Measurements from ENCODE around the gene BRSK2. TPM values are rescaled to one million over a fixed set of nuclear protein-coding genes. Genes with fewer than 3 reads are reported as not detected.

Gene BRSK2
- total RNA-seq, 1 donor from 2014 or later, result 59.9 TPM

DNA sequence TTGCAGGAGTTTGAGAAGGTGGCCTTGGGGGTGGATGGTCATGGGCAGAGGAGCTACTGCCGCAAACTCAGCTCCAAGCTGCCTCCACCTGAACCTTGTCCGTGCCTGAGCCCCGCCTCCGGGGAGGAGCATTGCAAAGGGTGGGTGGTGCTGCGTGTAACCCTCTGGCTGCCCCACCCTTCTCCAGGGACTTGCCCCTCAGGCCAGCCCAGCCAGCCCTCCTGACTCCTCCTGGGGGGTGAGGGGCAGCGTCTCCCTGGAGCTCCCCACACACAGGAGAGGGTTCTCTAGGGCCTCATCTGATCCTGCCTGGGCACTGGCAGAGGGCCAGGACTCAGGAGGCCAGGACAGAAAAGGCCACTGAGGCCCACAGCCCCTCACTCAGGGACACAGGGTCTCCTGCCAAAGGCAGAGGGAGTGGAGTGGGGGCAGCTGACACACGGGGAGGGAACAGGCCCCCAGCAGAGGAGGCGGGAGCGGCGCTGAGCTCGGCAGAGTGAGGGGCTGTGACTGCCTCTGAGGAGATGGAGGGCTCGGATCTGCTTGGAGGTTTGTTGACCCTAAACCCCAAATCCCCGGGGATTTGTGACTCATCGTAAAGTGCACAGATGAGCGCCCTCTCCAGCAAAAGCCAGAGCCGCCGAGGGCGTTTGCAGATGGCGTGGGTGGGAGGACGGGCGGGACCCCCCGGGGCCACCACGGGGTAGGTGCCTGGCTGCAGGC lies 12.8 kb downstream of the BRSK2 start:
- Mint-ChIP-seq H3K4me3 (no peak overlapping the region), H3K36me3 (ENCODE audit: low read depth) (no peaks in the 10 kb centered on the region), H3K27ac (ENCODE audit: unreplicated experiment) (no peak overlapping the region), H3K9me3 (no peaks in the 10 kb centered on the region), H3K27me3 (ENCODE audit: low read depth) (no peaks in the 10 kb centered on the region), H3K4me1 (no peaks in the 10 kb centered on the region)
- DNase-seq (ENCODE audit: low read depth, low spot score), result no peak
- TF ChIP-seq, protein P1, sequence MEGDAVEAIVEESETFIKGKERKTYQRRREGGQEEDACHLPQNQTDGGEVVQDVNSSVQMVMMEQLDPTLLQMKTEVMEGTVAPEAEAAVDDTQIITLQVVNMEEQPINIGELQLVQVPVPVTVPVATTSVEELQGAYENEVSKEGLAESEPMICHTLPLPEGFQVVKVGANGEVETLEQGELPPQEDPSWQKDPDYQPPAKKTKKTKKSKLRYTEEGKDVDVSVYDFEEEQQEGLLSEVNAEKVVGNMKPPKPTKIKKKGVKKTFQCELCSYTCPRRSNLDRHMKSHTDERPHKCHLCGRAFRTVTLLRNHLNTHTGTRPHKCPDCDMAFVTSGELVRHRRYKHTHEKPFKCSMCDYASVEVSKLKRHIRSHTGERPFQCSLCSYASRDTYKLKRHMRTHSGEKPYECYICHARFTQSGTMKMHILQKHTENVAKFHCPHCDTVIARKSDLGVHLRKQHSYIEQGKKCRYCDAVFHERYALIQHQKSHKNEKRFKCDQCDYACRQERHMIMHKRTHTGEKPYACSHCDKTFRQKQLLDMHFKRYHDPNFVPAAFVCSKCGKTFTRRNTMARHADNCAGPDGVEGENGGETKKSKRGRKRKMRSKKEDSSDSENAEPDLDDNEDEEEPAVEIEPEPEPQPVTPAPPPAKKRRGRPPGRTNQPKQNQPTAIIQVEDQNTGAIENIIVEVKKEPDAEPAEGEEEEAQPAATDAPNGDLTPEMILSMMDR (conservative IDR thresholded peaks at IDR 0.05), result no peak

DNA sequence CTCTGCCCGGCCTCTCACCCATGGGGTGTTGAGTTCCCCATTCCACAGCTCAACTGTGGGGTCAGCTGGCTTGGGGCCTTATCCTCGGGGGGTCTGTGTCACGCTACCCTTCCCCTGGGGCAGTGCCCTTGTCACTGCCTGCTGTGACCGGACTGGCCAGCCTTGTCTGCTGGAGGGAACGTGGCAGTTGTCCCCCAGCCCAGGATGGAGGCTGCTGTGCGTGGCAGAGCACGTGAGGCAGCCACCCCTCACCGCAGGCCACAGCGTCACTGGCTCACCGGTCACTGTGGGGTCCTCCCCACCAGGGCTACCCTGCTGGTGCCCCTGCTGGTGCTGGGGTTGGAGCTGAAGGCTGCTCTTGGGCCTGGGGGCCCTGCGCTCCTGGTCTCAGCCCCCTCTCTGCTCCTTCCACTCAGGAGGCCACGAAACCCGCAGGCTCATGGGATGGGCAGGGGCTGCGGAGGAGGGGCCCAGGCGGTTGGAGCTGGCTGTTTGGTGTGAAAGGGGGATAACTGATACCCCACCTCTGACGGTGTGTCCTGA lies 13.4 kb downstream of the BRSK2 start:
- Mint-ChIP-seq H3K27ac (ENCODE audit: unreplicated experiment) (no peak overlapping the region), H3K4me3 (no peak overlapping the region), H3K4me1 (no peaks in the 10 kb centered on the region), H3K36me3 (ENCODE audit: low read depth) (no peaks in the 10 kb centered on the region), H3K9me3 (no peaks in the 10 kb centered on the region), H3K27me3 (ENCODE audit: low read depth) (no peaks in the 10 kb centered on the region)
- TF ChIP-seq, protein P1 (conservative IDR thresholded peaks at IDR 0.05), result no peak
- DNase-seq (ENCODE audit: low read depth, low spot score), result no peak

DNA sequence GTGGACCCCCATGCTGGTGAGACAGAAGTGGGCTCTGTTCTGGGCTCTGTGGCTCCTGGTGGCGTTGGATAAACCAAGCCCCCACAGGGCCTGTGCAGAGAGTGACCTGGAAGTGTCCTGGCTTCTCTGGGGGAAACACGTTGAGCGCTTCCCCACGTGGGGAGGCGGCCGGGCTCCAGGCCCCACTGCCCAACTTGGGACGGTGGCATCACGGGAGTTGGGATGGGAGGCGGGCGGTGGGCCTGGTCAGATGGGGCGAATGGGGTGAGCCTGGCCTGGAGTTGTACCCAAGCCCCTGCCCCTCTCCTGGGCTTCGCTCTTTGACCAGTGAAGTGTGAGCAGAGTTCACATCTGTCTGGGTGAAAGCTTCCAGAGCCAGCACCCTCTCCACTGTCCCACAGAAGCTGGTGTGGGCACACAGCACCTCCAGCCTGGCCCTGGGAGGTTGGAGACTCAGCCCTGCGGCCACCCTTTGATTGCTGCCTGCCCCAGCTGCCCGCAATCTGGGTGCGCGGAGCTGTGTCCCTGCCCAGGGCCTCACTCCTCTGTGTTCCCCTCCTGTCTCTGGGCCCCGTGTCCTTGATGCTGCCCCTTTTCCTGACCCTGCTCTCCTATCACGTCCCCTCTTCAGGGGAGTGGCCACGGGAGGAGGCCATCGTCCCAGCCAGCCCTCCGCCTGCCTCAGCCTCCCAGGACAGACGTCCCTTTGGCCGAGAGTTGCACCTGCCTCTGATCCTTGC lies 14.2 kb downstream of the BRSK2 start:
- H3K4me3 Mint-ChIP-seq, result no peak overlapping the region
- peaks cover 5% of the 10 kb centered on the region for H3K4me1 Mint-ChIP-seq
- no peaks in the 10 kb centered on the region for H3K27me3 Mint-ChIP-seq (ENCODE audit: low read depth)
- H3K27ac Mint-ChIP-seq (ENCODE audit: unreplicated experiment), result no peak overlapping the region
- no peaks in the 10 kb centered on the region for H3K36me3 Mint-ChIP-seq (ENCODE audit: low read depth)
- H3K9me3 Mint-ChIP-seq, result no peaks in the 10 kb centered on the region
- no peak for DNase-seq (ENCODE audit: low read depth, low spot score)
- TF ChIP-seq, protein P1 (conservative IDR thresholded peaks at IDR 0.05), result no peak

DNA sequence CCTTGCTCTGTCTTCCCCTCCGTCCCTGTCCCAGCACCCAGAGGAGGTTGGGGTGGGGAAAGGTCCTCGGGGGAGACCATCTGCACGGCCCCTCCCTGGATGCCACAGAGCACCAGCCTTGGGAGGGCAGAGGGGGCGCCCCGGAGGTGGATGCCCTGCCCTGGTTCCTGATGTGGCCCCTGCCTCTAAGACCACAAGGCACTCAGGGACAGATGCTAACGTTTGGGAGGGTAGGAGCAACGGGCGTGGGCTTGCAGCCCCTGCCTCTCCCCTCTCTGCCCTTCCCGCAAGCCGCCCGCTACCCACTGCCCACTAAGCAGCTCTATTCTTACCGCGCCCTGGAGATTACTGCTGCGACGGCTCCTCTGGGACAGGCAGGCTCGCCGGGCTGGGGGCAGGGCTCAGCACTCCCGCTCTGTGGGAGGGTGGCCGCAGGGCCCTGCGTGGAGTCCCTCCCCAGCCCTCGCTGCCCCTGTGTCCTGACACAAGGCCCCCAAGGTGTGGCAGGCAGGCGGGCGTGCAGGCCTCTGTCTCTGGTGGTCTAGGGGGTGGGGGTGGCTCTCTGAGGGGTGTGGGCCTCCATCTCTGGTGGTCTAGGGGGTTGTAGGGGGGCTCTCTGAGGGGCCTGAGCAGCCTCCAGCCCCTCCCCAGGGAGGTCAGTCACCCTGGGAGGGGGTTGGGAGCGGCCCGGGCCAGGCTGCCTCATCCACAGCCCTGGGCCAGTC lies 14.9 kb downstream of the BRSK2 start:
- Mint-ChIP-seq H3K9me3 (no peaks in the 10 kb centered on the region), H3K27ac (ENCODE audit: unreplicated experiment) (no peak overlapping the region), H3K4me1 (peaks cover 12% of the 10 kb centered on the region), H3K4me3 (no peak overlapping the region), H3K36me3 (ENCODE audit: low read depth) (no peaks in the 10 kb centered on the region), H3K27me3 (ENCODE audit: low read depth) (no peaks in the 10 kb centered on the region)
- DNase-seq (ENCODE audit: low read depth, low spot score), result no peak
- TF ChIP-seq, protein P1 (conservative IDR thresholded peaks at IDR 0.05), result no peak

DNA sequence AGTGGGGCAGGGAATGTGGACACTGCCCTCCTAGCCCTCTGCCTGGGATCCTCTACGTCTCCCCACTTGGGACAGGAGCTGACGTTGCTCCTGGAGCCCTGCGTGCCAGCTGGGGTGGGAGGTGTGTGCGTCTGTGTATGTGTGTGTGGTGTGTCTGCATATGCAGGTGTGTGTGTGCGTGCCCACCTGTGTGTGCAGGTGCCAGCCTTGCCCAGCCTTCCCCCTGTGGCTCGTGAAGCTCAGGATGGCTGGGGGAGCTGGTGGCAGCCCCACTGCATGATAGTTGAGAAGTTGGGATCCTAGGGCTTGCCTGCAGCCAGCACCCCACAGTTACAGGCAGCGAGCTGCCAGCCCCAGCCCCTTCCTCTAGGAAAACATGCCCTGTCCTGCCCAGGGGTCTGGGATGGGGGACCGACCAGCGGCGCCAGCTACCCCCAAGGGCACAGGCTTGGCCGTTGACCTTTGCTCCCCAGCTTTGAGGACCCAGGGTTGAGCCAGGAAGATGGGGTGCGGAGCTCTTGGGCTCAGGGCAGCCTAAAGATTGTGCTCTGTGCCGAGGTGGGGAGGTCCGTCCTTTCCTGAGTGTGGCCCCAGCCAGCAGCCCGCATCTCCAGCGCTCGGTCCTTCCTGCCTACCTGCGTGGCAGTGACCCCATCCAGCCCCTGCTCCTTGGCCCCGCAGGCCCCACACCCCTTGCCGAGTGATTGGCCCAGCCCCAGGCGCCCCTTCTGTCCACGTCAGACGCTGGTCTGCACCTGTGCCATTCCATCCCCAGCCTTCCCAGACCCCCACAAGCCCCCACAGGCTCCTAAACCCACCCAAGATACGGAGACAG lies 15.7 kb downstream of the BRSK2 start:
- H3K9me3 Mint-ChIP-seq, result no peaks in the 10 kb centered on the region
- peaks cover 13% of the 10 kb centered on the region for H3K4me1 Mint-ChIP-seq
- no peak for DNase-seq (ENCODE audit: low read depth, low spot score)
- no peaks in the 10 kb centered on the region for H3K36me3 Mint-ChIP-seq (ENCODE audit: low read depth)
- H3K27me3 Mint-ChIP-seq (ENCODE audit: low read depth), result no peaks in the 10 kb centered on the region
- no peak overlapping the region for H3K27ac Mint-ChIP-seq (ENCODE audit: unreplicated experiment)
- H3K4me3 Mint-ChIP-seq, result no peak overlapping the region
- TF ChIP-seq, protein P1 (conservative IDR thresholded peaks at IDR 0.05), result no peak
